ENCODE measurements around the gene TPM4. TPM values are rescaled to one million over a fixed set of nuclear protein-coding genes. Genes with fewer than 3 reads are reported as not detected.
"Not testable (repeated sequence)": the region's sequence is repeated elsewhere in the genome, so short reads cannot be mapped to it uniquely, and the experiment has no call there.

The TPM4 gene
- total RNA-seq, 6 experiments from 2014 or later: 973 to 1,332 (median 1,247) TPM

- H3K4me1 Mint-ChIP-seq (ENCODE audit: low read depth): peaks cover 15% of the 10 kb centered on the region
- H3K27ac Mint-ChIP-seq: no peak overlapping the region
- no peak for TF ChIP-seq CTCF (IDR thresholded peaks at IDR 0.05)
- DNase-seq: no peak
- no peaks in the 10 kb centered on the region for H3K27me3 Mint-ChIP-seq (ENCODE audit: insufficient read depth)
- H3K36me3 Mint-ChIP-seq (ENCODE audit: low read depth): no peaks in the 10 kb centered on the region
- no peaks in the 10 kb centered on the region for H3K9me3 Mint-ChIP-seq
- no peak overlapping the region for H3K4me3 Mint-ChIP-seq
Measured at GRCh38 chr19:16118489-16119033, 42.3 kb downstream of the TPM4 start.

- H3K36me3 Mint-ChIP-seq (ENCODE audit: low read depth); H3K27me3 Mint-ChIP-seq (ENCODE audit: insufficient read depth); DNase-seq; H3K27ac Mint-ChIP-seq; H3K9me3 Mint-ChIP-seq; H3K4me3 Mint-ChIP-seq: not testable (repeated sequence)
- peaks cover 11% of the 10 kb centered on the region for H3K4me1 Mint-ChIP-seq (ENCODE audit: low read depth)
Measured at GRCh38 chr19:16119075-16119857, 43.0 kb downstream of the TPM4 start.

GRCh38 chr19:16121141-16121540 lies 44.8 kb downstream of the TPM4 start:
- no peak overlapping the region for H3K27ac Mint-ChIP-seq
- no peaks in the 10 kb centered on the region for H3K9me3 Mint-ChIP-seq
- TF ChIP-seq CTCF (IDR thresholded peaks at IDR 0.05): no peak
- H3K36me3 Mint-ChIP-seq (ENCODE audit: low read depth): peaks cover 6% of the 10 kb centered on the region
- DNase-seq: no peak
- H3K4me1 Mint-ChIP-seq (ENCODE audit: low read depth): peaks cover 2% of the 10 kb centered on the region
- no peaks in the 10 kb centered on the region; the same call in 1 of the 2 replicates for H3K27me3 Mint-ChIP-seq (ENCODE audit: insufficient read depth)
- no peak overlapping the region for H3K4me3 Mint-ChIP-seq

- TF ChIP-seq CTCF (IDR thresholded peaks at IDR 0.05): no peak
- no peak for DNase-seq
- H3K4me1 Mint-ChIP-seq (ENCODE audit: low read depth): no peaks in the 10 kb centered on the region
- H3K27ac Mint-ChIP-seq: no peak overlapping the region
- H3K36me3 Mint-ChIP-seq (ENCODE audit: low read depth): peaks cover 6% of the 10 kb centered on the region
- peaks cover 2% of the 10 kb centered on the region for H3K27me3 Mint-ChIP-seq (ENCODE audit: insufficient read depth)
- H3K9me3 Mint-ChIP-seq: no peaks in the 10 kb centered on the region
- no peak overlapping the region for H3K4me3 Mint-ChIP-seq
Measured at GRCh38 chr19:16121967-16122366, 45.7 kb downstream of the TPM4 start.

GRCh38 chr19:16124953-16125352 lies 48.7 kb downstream of the TPM4 start:
- Mint-ChIP-seq H3K27ac (no peak overlapping the region), H3K9me3 (no peaks in the 10 kb centered on the region), H3K4me3 (no peak overlapping the region), H3K27me3 (ENCODE audit: insufficient read depth) (peaks cover 2% of the 10 kb centered on the region), H3K36me3 (ENCODE audit: low read depth) (peaks cover 22% of the 10 kb centered on the region), H3K4me1 (ENCODE audit: low read depth) (no peaks in the 10 kb centered on the region)
- no peak for DNase-seq
- TF ChIP-seq CTCF (IDR thresholded peaks at IDR 0.05): no peak

GRCh38 chr19:16125737-16126495 lies 49.6 kb downstream of the TPM4 start:
- TF ChIP-seq CTCF (IDR thresholded peaks at IDR 0.05): no peak
- no peak overlapping the region for H3K27ac Mint-ChIP-seq

More at GRCh38 chr19:16125737-16126495, 49.6 kb downstream of the TPM4 start:
- Mint-ChIP-seq H3K4me1 (ENCODE audit: low read depth) (no peaks in the 10 kb centered on the region), H3K9me3 (no peaks in the 10 kb centered on the region), H3K27me3 (ENCODE audit: insufficient read depth) (peaks cover 2% of the 10 kb centered on the region), H3K4me3 (no peak overlapping the region), H3K36me3 (ENCODE audit: low read depth) (peaks cover 31% of the 10 kb centered on the region)
- no peak for DNase-seq
